Measurements from ENCODE around the gene CTNNA3.

GRCh38 chr10:66799474-66799873 lies 896.5 kb downstream of the CTNNA3 start:
- TF ChIP-seq CTCF (conservative IDR thresholded peaks at IDR 0.05 in 1 of 2, IDR thresholded peaks at IDR 0.05 in 1 of 2; ENCODE audit: low read depth in 1 of 2, low read length in 2 of 2): no peak
- TF ChIP-seq EZH2 (IDR thresholded peaks at IDR 0.05; ENCODE audit: low read length, missing control alignments): no peak
